ENCODE results near the gene RALGPS2. TPM values are rescaled to one million over a fixed set of nuclear protein-coding genes. Genes with fewer than 3 reads are reported as not detected.

The RALGPS2 gene
- total RNA-seq, 2 experiments from 2014 or later = 91.6 to 102 TPM

DNA sequence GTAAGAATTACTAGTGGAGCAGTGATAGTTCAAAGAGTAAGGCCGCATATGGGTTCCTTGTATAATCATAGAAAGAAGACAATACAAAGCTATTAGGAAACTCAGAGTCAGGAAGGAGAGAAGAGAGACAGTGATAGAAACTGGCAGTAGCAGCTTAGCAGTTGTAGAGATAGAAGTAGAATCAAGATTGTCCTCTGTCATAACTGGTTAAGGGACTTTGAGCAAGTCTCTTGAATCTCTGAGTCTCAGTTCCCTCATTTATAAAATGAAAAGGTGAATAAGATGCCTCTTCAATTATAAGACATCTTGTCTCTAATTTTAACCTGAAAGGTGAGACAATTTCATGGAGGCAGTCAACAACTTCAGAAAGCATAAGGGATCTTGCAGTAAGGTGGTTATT, 6.5 kb upstream of the RALGPS2 start:
- peak; percentile 27 for DNase-seq (ENCODE audit: low spot score)
- Histone ChIP-seq H3K4me3 (ENCODE audit: low read depth, low read length, poor library complexity, severe bottlenecking) (no peak overlapping the region), H4K20me1 (ENCODE audit: insufficient read depth, low read length) (no peaks in the 10 kb centered on the region), H3K79me2 (ENCODE audit: insufficient read depth, low read depth, low read length) (peaks cover 2% of the 10 kb centered on the region; the same call in 1 of the 2 replicates), H3K36me3 (ENCODE audit: insufficient read depth, low read length) (no peaks in the 10 kb centered on the region), H3K9me2 (ENCODE audit: insufficient read depth, low read length) (no peaks in the 10 kb centered on the region), H2AFZ (ENCODE audit: low read length) (peak overlapping the region; percentile 53; the same call in 1 of the 2 replicates), H3K9me3 (ENCODE audit: low read length) (no peaks in the 10 kb centered on the region), H3K27ac (ENCODE audit: low read depth, low read length, poor library complexity, severe bottlenecking) (no peak overlapping the region), H3K4me1 (ENCODE audit: insufficient read depth, low read length, poor library complexity, severe bottlenecking) (peaks cover 24% of the 10 kb centered on the region), H3K4me2 (ENCODE audit: low read length) (peak overlapping the region; percentile 11; the same call in 1 of the 2 replicates)
- ChIA-PET CTCF (ENCODE audit: unreplicated experiment) (no interaction called here), POLR2A (interaction anchor here (0.6 to 1.8 kb wide), 5 partner anchors 9 to 173 kb away, joined by 3 to 12 read pairs (median 4); no protein-coding TSS in a partner anchor)
- no TSS peak for BruUV-seq (replicated peaks)
- TF ChIP-seq EZH2phosphoT487 (IDR thresholded peaks at IDR 0.05; ENCODE audit: borderline replicate concordance, low read depth, low read length) = no peak
- TF ChIP-seq, protein P1, sequence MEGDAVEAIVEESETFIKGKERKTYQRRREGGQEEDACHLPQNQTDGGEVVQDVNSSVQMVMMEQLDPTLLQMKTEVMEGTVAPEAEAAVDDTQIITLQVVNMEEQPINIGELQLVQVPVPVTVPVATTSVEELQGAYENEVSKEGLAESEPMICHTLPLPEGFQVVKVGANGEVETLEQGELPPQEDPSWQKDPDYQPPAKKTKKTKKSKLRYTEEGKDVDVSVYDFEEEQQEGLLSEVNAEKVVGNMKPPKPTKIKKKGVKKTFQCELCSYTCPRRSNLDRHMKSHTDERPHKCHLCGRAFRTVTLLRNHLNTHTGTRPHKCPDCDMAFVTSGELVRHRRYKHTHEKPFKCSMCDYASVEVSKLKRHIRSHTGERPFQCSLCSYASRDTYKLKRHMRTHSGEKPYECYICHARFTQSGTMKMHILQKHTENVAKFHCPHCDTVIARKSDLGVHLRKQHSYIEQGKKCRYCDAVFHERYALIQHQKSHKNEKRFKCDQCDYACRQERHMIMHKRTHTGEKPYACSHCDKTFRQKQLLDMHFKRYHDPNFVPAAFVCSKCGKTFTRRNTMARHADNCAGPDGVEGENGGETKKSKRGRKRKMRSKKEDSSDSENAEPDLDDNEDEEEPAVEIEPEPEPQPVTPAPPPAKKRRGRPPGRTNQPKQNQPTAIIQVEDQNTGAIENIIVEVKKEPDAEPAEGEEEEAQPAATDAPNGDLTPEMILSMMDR (conservative IDR thresholded peaks at IDR 0.05; ENCODE audit: low read length) = no peak
- intact Hi-C loops (cut with micrococcal nuclease; ENCODE audit: unreplicated experiment) = no loop called here

DNA sequence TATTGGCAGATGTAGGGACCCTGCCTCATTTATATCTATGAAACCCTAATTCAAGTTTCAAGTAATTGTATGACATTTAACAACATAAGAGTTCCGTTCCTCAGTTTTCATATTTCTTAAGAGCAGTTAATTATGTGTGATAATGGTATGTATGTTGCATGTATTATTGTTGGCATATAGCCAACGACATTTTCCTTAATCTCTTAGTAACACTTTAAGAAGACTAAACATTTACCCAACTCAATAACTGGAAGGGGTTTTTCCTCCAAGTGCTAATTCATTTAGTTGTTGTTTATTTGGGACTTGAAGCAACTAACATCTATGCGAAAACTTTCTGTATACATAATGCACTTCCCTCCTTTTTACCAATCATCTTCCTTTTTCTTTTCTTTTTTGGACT, 1.5 kb upstream of the RALGPS2 start:
- Histone ChIP-seq H3K9me3 (ENCODE audit: low read length) (no peaks in the 10 kb centered on the region), H3K27ac (ENCODE audit: low read depth, low read length, poor library complexity, severe bottlenecking) (peak overlapping the region; percentile 84), H3K9me2 (ENCODE audit: insufficient read depth, low read length) (no peaks in the 10 kb centered on the region), H2AFZ (ENCODE audit: low read length) (peak overlapping the region; percentile 32; the same call in 1 of the 2 replicates), H3K79me2 (ENCODE audit: insufficient read depth, low read depth, low read length) (peaks cover 42% of the 10 kb centered on the region), H3K4me1 (ENCODE audit: insufficient read depth, low read length, poor library complexity, severe bottlenecking) (peaks cover 35% of the 10 kb centered on the region), H3K4me3 (ENCODE audit: low read depth, low read length, poor library complexity, severe bottlenecking) (peak overlapping the region; percentile 92), H3K4me2 (ENCODE audit: low read length) (peak overlapping the region; percentile 81), H4K20me1 (ENCODE audit: insufficient read depth, low read length) (peaks cover 8% of the 10 kb centered on the region; the same call in 1 of the 2 replicates), H3K36me3 (ENCODE audit: insufficient read depth, low read length) (peaks cover 28% of the 10 kb centered on the region)
- intact Hi-C loops (cut with micrococcal nuclease; ENCODE audit: unreplicated experiment) = no loop called here
- no peak for DNase-seq (ENCODE audit: low spot score)
- ChIA-PET POLR2A (interaction anchor here (0.6 to 1.3 kb wide), 2 partner anchors 38 to 147 kb away, joined by 3 to 6 read pairs; no protein-coding TSS in a partner anchor), CTCF (ENCODE audit: unreplicated experiment) (no interaction called here)
- TF ChIP-seq, protein P1 (conservative IDR thresholded peaks at IDR 0.05; ENCODE audit: low read length) = no peak
- TF ChIP-seq EZH2phosphoT487 (IDR thresholded peaks at IDR 0.05; ENCODE audit: borderline replicate concordance, low read depth, low read length) = no peak
- no TSS peak for BruUV-seq (replicated peaks)

DNA sequence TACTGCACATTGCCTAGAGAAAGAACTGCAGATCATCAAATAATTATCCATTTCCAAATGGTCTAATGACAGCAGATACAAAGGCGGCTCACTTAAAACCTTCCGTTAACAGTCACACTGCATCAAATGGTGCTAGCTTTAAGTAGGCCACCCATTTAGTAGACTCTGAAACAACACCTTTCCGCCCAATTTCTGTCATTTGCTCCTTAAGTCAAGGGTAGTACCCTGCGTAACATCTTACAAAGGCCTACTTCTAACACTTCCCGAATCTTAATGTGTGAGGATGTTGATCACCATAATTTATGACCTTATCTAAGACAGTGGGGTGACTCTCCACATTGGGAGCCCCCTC, 692 bp upstream of the RALGPS2 start:
- BruUV-seq (replicated peaks) = no TSS peak
- H4K20me1 ChIP-seq (ENCODE audit: insufficient read depth, low read length) = peaks cover 8% of the 10 kb centered on the region; the same call in 1 of the 2 replicates
- peak overlapping the region; percentile 84 for H3K27ac ChIP-seq (ENCODE audit: low read depth, low read length, poor library complexity, severe bottlenecking)
- ChIA-PET POLR2A (interaction anchor here (0.6 to 5.3 kb wide), 8 partner anchors 14 to 181 kb away, joined by 3 to 47 read pairs (median 4); no protein-coding TSS in a partner anchor), CTCF (ENCODE audit: unreplicated experiment) (interaction anchor here (1.0 kb wide), 2 partner anchors 25 to 145 kb away, joined by 3 to 4 read pairs; no protein-coding TSS in a partner anchor)
- no peaks in the 10 kb centered on the region for H3K9me2 ChIP-seq (ENCODE audit: insufficient read depth, low read length)
- peaks cover 5% of the 10 kb centered on the region for H3K9me3 ChIP-seq (ENCODE audit: low read length)
- peak overlapping the region; percentile 92 for H3K4me3 ChIP-seq (ENCODE audit: low read depth, low read length, poor library complexity, severe bottlenecking)
- intact Hi-C loops (cut with micrococcal nuclease; ENCODE audit: unreplicated experiment) = no loop called here
- peak; percentile 70 for DNase-seq (ENCODE audit: low spot score)
- peak overlapping the region; percentile 32; the same call in 1 of the 2 replicates for H2AFZ ChIP-seq (ENCODE audit: low read length)
- TF ChIP-seq, protein P1 (conservative IDR thresholded peaks at IDR 0.05; ENCODE audit: low read length) = no peak
- TF ChIP-seq EZH2phosphoT487 (IDR thresholded peaks at IDR 0.05; ENCODE audit: borderline replicate concordance, low read depth, low read length) = no peak
- H3K79me2 ChIP-seq (ENCODE audit: insufficient read depth, low read depth, low read length) = peaks cover 50% of the 10 kb centered on the region
- peak overlapping the region; percentile 81 for H3K4me2 ChIP-seq (ENCODE audit: low read length)
- peaks cover 35% of the 10 kb centered on the region for H3K4me1 ChIP-seq (ENCODE audit: insufficient read depth, low read length, poor library complexity, severe bottlenecking)
- peaks cover 36% of the 10 kb centered on the region for H3K36me3 ChIP-seq (ENCODE audit: insufficient read depth, low read length)
